Measurements from ENCODE around the gene LRBA. TPM values are rescaled to one million over a fixed set of nuclear protein-coding genes. Genes with fewer than 3 reads are reported as not detected.

Gene LRBA
- total and polyA plus RNA-seq, 2 of the 4 experiments (the other 2 are of a cell fraction), result 10.2 to 51.6 TPM

- Histone ChIP-seq H4K20me1 (ENCODE audit: insufficient read depth, low read length) (no peaks in the 10 kb centered on the region), H3K56ac (ENCODE audit: extremely low read depth, insufficient read depth, low read length) (no peak overlapping the region), H3K79me1 (ENCODE audit: low read depth in 1 of 2, low read length in 2 of 2) (no peaks in the 10 kb centered on the region), H4K5ac (ENCODE audit: low read depth, low read length) (no peak overlapping the region), H3K4me1 (ENCODE audit: control insufficient read depth, insufficient read depth, low read length) (no peaks in the 10 kb centered on the region), H4K91ac (ENCODE audit: insufficient read depth, low read depth, low read length) (no peak overlapping the region), H2BK5ac (ENCODE audit: low read depth, low read length, poor library complexity, severe bottlenecking) (no peak overlapping the region), H4K8ac (ENCODE audit: low read depth in 2 of 2, low read length in 2 of 2) (no peak overlapping the region), H3K23ac (ENCODE audit: low read depth, low read length) (no peak overlapping the region), H2AK9ac (replicated peaks; ENCODE audit: low read depth, low read length, poor library complexity) (no peak overlapping the region), H3K4ac (ENCODE audit: low read depth, low read length) (no peak overlapping the region), H3K4me3 (ENCODE audit: insufficient read depth, low read depth, low read length) (no peak overlapping the region), H2BK120ac (ENCODE audit: low read depth, low read length) (no peak overlapping the region), H3K14ac (replicated peaks; ENCODE audit: low read depth, low read length) (no peak overlapping the region), H2BK15ac (ENCODE audit: low read depth, low read length) (no peak overlapping the region), H3K18ac (ENCODE audit: low read depth, low read length) (no peak overlapping the region), H3K36me3 (ENCODE audit: control insufficient read depth, insufficient read depth, low read length) (no peaks in the 10 kb centered on the region), H3K9me1 (ENCODE audit: insufficient read depth, low read length) (no peaks in the 10 kb centered on the region), H2AK5ac (ENCODE audit: low read depth, low read length) (no peak overlapping the region), H3K27me3 (ENCODE audit: control insufficient read depth, insufficient read depth, low read length) (no peaks in the 10 kb centered on the region), H3K9me3 (ENCODE audit: control insufficient read depth, insufficient read depth, low read length) (no peaks in the 10 kb centered on the region), H2BK20ac (ENCODE audit: low read depth, low read length) (no peak overlapping the region), H2AFZ (replicated peaks; ENCODE audit: low read length, poor library complexity) (no peak overlapping the region), H3K27ac (ENCODE audit: insufficient read depth, low read length) (no peak overlapping the region), H3K4me2 (ENCODE audit: low read depth, low read length) (no peak overlapping the region), H3K9ac (ENCODE audit: low read depth, low read length) (no peak overlapping the region)
- TF ChIP-seq POLR2A (IDR thresholded peaks at IDR 0.05; ENCODE audit: low read depth, low read length) (no peak), NFE2L2 (IDR thresholded peaks at IDR 0.05; ENCODE audit: low read depth, low read length) (no peak), RAD21 (IDR thresholded peaks at IDR 0.05; ENCODE audit: low read length) (no peak), USF2 (IDR thresholded peaks at IDR 0.05; ENCODE audit: low read depth, low read length) (no peak), SMC3 (IDR thresholded peaks at IDR 0.05; ENCODE audit: low read depth, low read length) (no peak), BHLHE40 (IDR thresholded peaks at IDR 0.05; ENCODE audit: low read depth, low read length) (no peak), RCOR1 (IDR thresholded peaks at IDR 0.05; ENCODE audit: insufficient replicate concordance, low read length) (no peak), ELK1 (IDR thresholded peaks at IDR 0.05; ENCODE audit: borderline replicate concordance, low read depth, low read length) (no peak), CTCF (conservative IDR thresholded peaks at IDR 0.05; ENCODE audit: low read depth, low read length) (no peak), MAFK (IDR thresholded peaks at IDR 0.05; ENCODE audit: low read depth, low read length) (no peak), RFX5 (IDR thresholded peaks at IDR 0.05; ENCODE audit: low read depth, low read length) (no peak), CEBPB (IDR thresholded peaks at IDR 0.05; ENCODE audit: low read depth, low read length) (no peak), CHD1 (IDR thresholded peaks at IDR 0.05; ENCODE audit: low read depth, low read length) (no peak), MAZ (IDR thresholded peaks at IDR 0.05; ENCODE audit: borderline replicate concordance, low read depth, low read length) (no peak), FOS (IDR thresholded peaks at IDR 0.05; ENCODE audit: low read depth, low read length) (no peak), MXI1 (IDR thresholded peaks at IDR 0.05; ENCODE audit: borderline replicate concordance, low read depth, low read length) (no peak)
- ATAC-seq (ENCODE audit: low read depth) (no peak), DNase-seq (no peak)
- in situ Hi-C loops (cut with MboI; ENCODE audit: low sequenced_read_pairs) (no loop called here), dilution Hi-C loops (cut with HindIII; ENCODE audit: low sequenced_read_pairs, unreplicated experiment) (no loop called here), intact Hi-C loops (cut with micrococcal nuclease) (no loop called here)
- POLR2A ChIA-PET (ENCODE audit: unreplicated experiment), result no interaction called here
- 94% methylated on average over 3 of the region's 4 CpGs; no CpG with 5 or more reads in 1 of the 2 experiments for WGBS, 2 experiments (ENCODE audit: extremely low coverage in 2 of 2, insufficient read length in 1 of 2)
- BruUV-seq (replicated peaks), result no TSS peak
- CTCF ChIA-PET, result interaction anchor here (1.1 kb wide), 1 partner anchor 13 kb away, joined by 4 read pairs; no protein-coding TSS in a partner anchor
Measured at GRCh38 chr4:150854600-150854999, 160.5 kb downstream of the LRBA start.
